Left lung (tissue), 10 donors: ENCODE measurements around the gene TMOD1. TPM values are rescaled to one million over a fixed set of nuclear protein-coding genes. Genes with fewer than 3 reads are reported as not detected.

Source experiments
- ATAC-seq: fragments of 200-7000 bp; cut with Tn5 transposase; one replicate; pipeline ENCODE4 v1.9.1; 2020; ENCODE audit warnings: moderate library complexity
- DNase-seq, 4 donors: peaks; one replicate each; pipeline ENCODE4 v3.0.0-alpha.2; 2013 to 2020
- H3K27ac ChIP-seq, 2 donors: fragments of 200-600 bp; sonication (generic) in 1 of 2; one replicate each; pipeline versions ENCODE4 v1.5.0 to v1.8.0; 2020 to 2021
- H3K27me3 ChIP-seq, 2 donors: fragments of 200-600 bp; sonication (generic) in 1 of 2; one replicate each; pipeline versions ENCODE4 v1.5.0 to v1.8.0; 2020 to 2021
- H3K36me3 ChIP-seq, 2 donors: fragments of 200-600 bp; sonication (generic) in 1 of 2; one replicate each; pipeline versions ENCODE4 v1.5.0 to v1.8.0; 2020 to 2021
- H3K4me1 ChIP-seq, 2 donors: fragments of 200-600 bp; one replicate each; pipeline ENCODE4 v1.8.0; 2021
- H3K4me3 ChIP-seq, 2 donors: fragments of 200-600 bp; sonication (generic) in 1 of 2; one replicate each; pipeline versions ENCODE4 v1.5.0 to v1.8.0; 2020 to 2021; ENCODE audit warnings: mild to moderate bottlenecking in 1 of 2
- H3K9me3 ChIP-seq, 2 donors: fragments of 200-600 bp; sonication (generic) in 1 of 2; one replicate each; pipeline versions ENCODE4 v1.5.0 to v1.8.0; 2020 to 2021
- CTCF ChIP-seq, 2 donors: fragments of 200-600 bp; sonication (generic) in 1 of 2; IDR thresholded peaks; one replicate each; pipeline versions ENCODE4 v1.5.0 to v1.8.0; 2021; ENCODE audit warnings: antibody characterized with exemption in 2 of 2
- intact Hi-C, 2 donors: fragments of 100-400 bp; cut with DNase I; formaldehyde crosslinking; loops; one replicate each; pipeline versions ENCODE4 v1.11.2 to v1.14.2; 2022
- polyA plus RNA-seq, 6 donors: library from polyadenylated mRNA; unstranded; fragments of 120-200 nt; gene quantifications; one replicate each; pipeline ENCODE4 v1.2.1, GENCODE V29; 2013; ENCODE audit not compliant: insufficient read length in 6 of 6
- total RNA-seq, 2 donors: library from RNA; stranded (reverse); fragmentation: NEBNext Ultra II Directional; extraction: Animal tissue kit (Norgen Biotek cat#: 25700); gene quantifications; one replicate each; pipeline ENCODE4 v1.2.1, GENCODE V29; 2021
- donor health status: DM: no; HTN: yes; CAD: no.
- donor health status: DM: no; HTN: no; CAD: no.

The TMOD1 gene
- total and polyA plus RNA-seq, 8 donors: 1.1 to 6.0 (median 2.5) TPM

GRCh38 chr9:97558701-97559101 is 57.2 kb downstream of the TMOD1 start:
- TF ChIP-seq CTCF (IDR thresholded peaks at IDR 0.05): no peak
- intact Hi-C loops: no loop called here
- H3K4me1 ChIP-seq: peaks cover 11 to 22% of the 10 kb centered on the region in 2 donors
- no peak overlapping the region for H3K27ac ChIP-seq
- DNase-seq (no peak), ATAC-seq (no peak)
- no peak overlapping the region for H3K4me3 ChIP-seq
- H3K27me3 ChIP-seq: no peaks in the 10 kb centered on the region
- no peaks in the 10 kb centered on the region for H3K36me3 ChIP-seq
- no peaks in the 10 kb centered on the region for H3K9me3 ChIP-seq

GRCh38 chr9:97559111-97559514 is 57.6 kb downstream of the TMOD1 start:
- DNase-seq: no peak
- Histone ChIP-seq H3K4me3 (no peak overlapping the region), H3K4me1 (peaks cover 11 to 22% of the 10 kb centered on the region in 2 donors), H3K9me3 (no peaks in the 10 kb centered on the region), H3K27ac (no peak overlapping the region), H3K27me3 (no peaks in the 10 kb centered on the region), H3K36me3 (no peaks in the 10 kb centered on the region)
- intact Hi-C loops: no loop called here
- TF ChIP-seq CTCF (IDR thresholded peaks at IDR 0.05): no peak
- no peak for ATAC-seq

GRCh38 chr9:97560154-97560553 is 58.7 kb downstream of the TMOD1 start:
- intact Hi-C loops: no loop called here
- Histone ChIP-seq H3K27me3 (no peaks in the 10 kb centered on the region), H3K9me3 (no peaks in the 10 kb centered on the region), H3K4me1 (peaks cover 11 to 22% of the 10 kb centered on the region in 2 donors), H3K27ac (no peak overlapping the region), H3K4me3 (no peak overlapping the region), H3K36me3 (no peaks in the 10 kb centered on the region)
- no peak for DNase-seq
- TF ChIP-seq CTCF (IDR thresholded peaks at IDR 0.05): no peak
- no peak for ATAC-seq

- Histone ChIP-seq H3K4me1 (peaks cover 11 to 22% of the 10 kb centered on the region in 2 donors), H3K27ac (no peak overlapping the region), H3K4me3 (no peak overlapping the region), H3K27me3 (no peaks in the 10 kb centered on the region), H3K36me3 (no peaks in the 10 kb centered on the region), H3K9me3 (no peaks in the 10 kb centered on the region)
- TF ChIP-seq CTCF (IDR thresholded peaks at IDR 0.05): no peak
- intact Hi-C loops: no loop called here
- DNase-seq: no peak
- no peak for ATAC-seq
These were observed 59.4 kb downstream of the TMOD1 start for GRCh38 chr9:97560851-97561250.

- no peak for ATAC-seq
- intact Hi-C loops: no loop called here
- Histone ChIP-seq H3K9me3 (no peaks in the 10 kb centered on the region), H3K27me3 (no peaks in the 10 kb centered on the region), H3K36me3 (no peaks in the 10 kb centered on the region), H3K4me1 (peaks cover 11 to 22% of the 10 kb centered on the region in 2 donors), H3K27ac (no peak overlapping the region), H3K4me3 (no peak overlapping the region)
- DNase-seq: no peak
- TF ChIP-seq CTCF (IDR thresholded peaks at IDR 0.05): no peak
These were observed 60.0 kb downstream of the TMOD1 start for GRCh38 chr9:97561501-97561900.
